GM18498 (cell line): ENCODE results near the gene FAM20A.

Experiments
- ATAC-seq: cut with Tn5 transposase; IDR thresholded peaks from one replicate; pipeline ENCODE4 v1.9.1; 2021; ENCODE audit warnings: mild to moderate bottlenecking, moderate library complexity; ENCODE audit not compliant: unreplicated experiment

Gene FAM20A

GRCh38 chr17:68610554-68610953, 9.4 kb upstream of the FAM20A start:
- no peak for ATAC-seq

GRCh38 chr17:68608515-68609130, 7.5 kb upstream of the FAM20A start:
- no peak for ATAC-seq

- ATAC-seq, result no peak
These were observed 5.5 kb upstream of the FAM20A start for GRCh38 chr17:68606451-68607307.

- ATAC-seq, result no peak
These were observed 4.7 kb upstream of the FAM20A start for GRCh38 chr17:68605914-68606313.

GRCh38 chr17:68603656-68604055, 2.5 kb upstream of the FAM20A start:
- ATAC-seq, result no peak

- no peak for ATAC-seq
These were observed 1.9 kb upstream of the FAM20A start for GRCh38 chr17:68603027-68603426.

- ATAC-seq, result no peak
These were observed 1.1 kb upstream of the FAM20A start for GRCh38 chr17:68602289-68602688.

GRCh38 chr17:68601565-68602288, 560 bp upstream of the FAM20A start:
- no peak for ATAC-seq

- ATAC-seq, result no peak
These were observed 868 bp downstream of the FAM20A start for GRCh38 chr17:68600067-68600930.

- ATAC-seq, result no peak
These were observed 1.6 kb downstream of the FAM20A start for GRCh38 chr17:68599552-68600066.

- ATAC-seq, result no peak
These were observed 2.1 kb downstream of the FAM20A start for GRCh38 chr17:68599091-68599490.

- ATAC-seq, result no peak
These were observed 2.6 kb downstream of the FAM20A start for GRCh38 chr17:68598545-68598961.

GRCh38 chr17:68598074-68598473, 3.1 kb downstream of the FAM20A start:
- ATAC-seq, result no peak

GRCh38 chr17:68596411-68596945, 4.7 kb downstream of the FAM20A start:
- no peak for ATAC-seq

- ATAC-seq, result no peak
These were observed 5.2 kb downstream of the FAM20A start for GRCh38 chr17:68595986-68596385.

GRCh38 chr17:68595496-68595895, 5.7 kb downstream of the FAM20A start:
- no peak for ATAC-seq

- no peak for ATAC-seq
These were observed 6.6 kb downstream of the FAM20A start for GRCh38 chr17:68594552-68594951.

GRCh38 chr17:68592682-68593641, 8.2 kb downstream of the FAM20A start:
- ATAC-seq, result no peak

- ATAC-seq, result no peak
These were observed 9.2 kb downstream of the FAM20A start for GRCh38 chr17:68592009-68592408.
